AG09309 (cell line): ENCODE measurements around the gene ITSN1.

ENCODE experiments used
- DNase-seq: peaks from one replicate; pipeline ENCODE4 v3.0.0-alpha.2; 2010; ENCODE audit warnings: low read depth
- H3K4me3 ChIP-seq: 2 replicates; pipeline ENCODE4 v1.5.1; 2011; ENCODE audit warnings: mild to moderate bottlenecking, low read depth, low read length, moderate library complexity; ENCODE audit not compliant: control insufficient read depth
- CTCF ChIP-seq: IDR thresholded peaks from 2 replicates; pipeline ENCODE4 v1.5.1; 2011; ENCODE audit warnings: mild to moderate bottlenecking, low read depth, low read length, inconsistent platforms; ENCODE audit not compliant: insufficient read depth, control insufficient read depth; ENCODE audit errors: missing control alignments

ITSN1 gene

GRCh38 chr21:33808715-33809367, 166.5 kb downstream of the ITSN1 start:
- TF ChIP-seq CTCF: no peak
- no peak for DNase-seq
- H3K4me3 ChIP-seq: no peak overlapping the region

- H3K4me3 ChIP-seq: no peak overlapping the region
- no peak for DNase-seq
- no peak for TF ChIP-seq CTCF
These were observed 168.5 kb downstream of the ITSN1 start for GRCh38 chr21:33810766-33811165.

- TF ChIP-seq CTCF: no peak
- no peak for DNase-seq
- H3K4me3 ChIP-seq: no peak overlapping the region
These were observed 169.1 kb downstream of the ITSN1 start for GRCh38 chr21:33811167-33812010.

GRCh38 chr21:33813832-33814365, 171.6 kb downstream of the ITSN1 start:
- H3K4me3 ChIP-seq: no peak overlapping the region
- no peak for DNase-seq
- no peak for TF ChIP-seq CTCF

- no peak for TF ChIP-seq CTCF
- no peak for DNase-seq
These were observed 172.9 kb downstream of the ITSN1 start for GRCh38 chr21:33815143-33815707.

GRCh38 chr21:33816174-33816573, 173.9 kb downstream of the ITSN1 start:
- no peak for DNase-seq
- TF ChIP-seq CTCF: no peak
- H3K4me3 ChIP-seq: no peak overlapping the region

More at GRCh38 chr21:33815143-33815707, 172.9 kb downstream of the ITSN1 start:
- no peak overlapping the region for H3K4me3 ChIP-seq
